Right atrium auricular region (tissue), 2 donors: ENCODE results near the gene C17orf107. TPM values are rescaled to one million over a fixed set of nuclear protein-coding genes. Genes with fewer than 3 reads are reported as not detected.

Source experiments
- DNase-seq: peaks from one replicate; pipeline ENCODE4 v3.0.0-alpha.2; 2019; ENCODE audit warnings: low spot score
- H3K27ac ChIP-seq, 2 donors: fragments of 200-600 bp; sonication (generic); 1 replicate in 1 of 2; 2 replicates in 1 of 2; pipeline ENCODE4 v1.5.1; 2016 to 2019
- H3K27me3 ChIP-seq, 2 donors: fragments of 200-600 bp; sonication (generic); one replicate each; pipeline versions ENCODE4 v1.5.1 to v1.6.0; 2017 to 2019
- H3K36me3 ChIP-seq: fragments of 200-600 bp; sonication (generic); one replicate; pipeline ENCODE4 v1.5.1; 2016
- H3K4me1 ChIP-seq, 2 donors: fragments of 200-600 bp; sonication (generic); one replicate each; pipeline versions ENCODE4 v1.5.1 to v1.6.0; 2017 to 2019
- H3K4me3 ChIP-seq, 2 donors: fragments of 200-600 bp; sonication (generic); 1 replicate in 1 of 2; 2 replicates in 1 of 2; pipeline ENCODE4 v1.5.1; 2017 to 2019; ENCODE audit warnings: mild to moderate bottlenecking in 1 of 2, moderate library complexity in 1 of 2
- H3K9me3 ChIP-seq, 2 donors: fragments of 200-600 bp; sonication (generic); one replicate each; pipeline ENCODE4 v1.5.1; 2019
- CTCF ChIP-seq, 2 donors: fragments of 200-600 bp; sonication (generic); IDR thresholded peaks; one replicate each; pipeline ENCODE4 v1.5.1; 2019; ENCODE audit warnings: antibody characterized with exemption in 2 of 2
- total RNA-seq, 2 donors: library from RNA; depleted of rRNA; stranded (reverse); fragments of >200 nt; gene quantifications; one replicate each; pipeline ENCODE4 v1.1.0, GENCODE V29; 2016

C17orf107 gene
- total RNA-seq, 2 donors from 2014 or later, result 1.7 to 4.2 TPM

GRCh38 chr17:4937553-4937952, 38.2 kb downstream of the C17orf107 start:
- no peaks in the 10 kb centered on the region for H3K9me3 ChIP-seq
- H3K27me3 ChIP-seq, result no peaks in the 10 kb centered on the region
- H3K27ac ChIP-seq, result peak overlapping the region in 1 of 2 donors; percentile 96
- DNase-seq, result no peak
- peaks cover 28% of the 10 kb centered on the region for H3K36me3 ChIP-seq
- no peak for TF ChIP-seq CTCF (IDR thresholded peaks at IDR 0.05)
- no peak overlapping the region for H3K4me3 ChIP-seq
- peaks cover 3 to 51% of the 10 kb centered on the region in 2 donors for H3K4me1 ChIP-seq

- Histone ChIP-seq H3K4me3 (no peak overlapping the region), H3K9me3 (no peaks in the 10 kb centered on the region), H3K27me3 (no peaks in the 10 kb centered on the region), H3K4me1 (peaks cover 3 to 51% of the 10 kb centered on the region in 2 donors), H3K36me3 (peaks cover 34% of the 10 kb centered on the region), H3K27ac (peak overlapping the region; percentile 92 to 96)
- no peak for TF ChIP-seq CTCF (IDR thresholded peaks at IDR 0.05)
- DNase-seq, result no peak
These were observed 38.7 kb downstream of the C17orf107 start for GRCh38 chr17:4938069-4938491.

GRCh38 chr17:4938688-4939545, 39.6 kb downstream of the C17orf107 start:
- Histone ChIP-seq H3K4me1 (peaks cover 3 to 51% of the 10 kb centered on the region in 2 donors), H3K27ac (peak overlapping the region; percentile 92 to 96), H3K36me3 (peaks cover 41% of the 10 kb centered on the region), H3K27me3 (no peaks in the 10 kb centered on the region), H3K4me3 (peak overlapping the region; percentile 91), H3K9me3 (no peaks in the 10 kb centered on the region)
- no peak for TF ChIP-seq CTCF (IDR thresholded peaks at IDR 0.05)
- DNase-seq, result no peak

GRCh38 chr17:4939546-4939795, 40.1 kb downstream of the C17orf107 start:
- Histone ChIP-seq H3K36me3 (peaks cover 45% of the 10 kb centered on the region), H3K27me3 (no peaks in the 10 kb centered on the region), H3K9me3 (no peaks in the 10 kb centered on the region), H3K4me3 (peak overlapping the region; percentile 91), H3K4me1 (peaks cover 3 to 51% of the 10 kb centered on the region in 2 donors), H3K27ac (peak overlapping the region; percentile 92 to 96)
- TF ChIP-seq CTCF (IDR thresholded peaks at IDR 0.05), result no peak
- DNase-seq, result no peak

GRCh38 chr17:4939796-4940554, 40.6 kb downstream of the C17orf107 start, which contains the start of the genes RNF167 and SLC25A11:
RNF167 (plus strand) TSS chr17:4940268; CDS start chr17:4940910, 642 bp downstream.
SLC25A11 (minus strand) TSS chr17:4940046; CDS start chr17:4939910, 136 bp downstream.
- H3K4me3 ChIP-seq, result peak within 1 kb of the TSS; percentile 91
- H3K4me1 ChIP-seq, result peaks cover 3 to 54% of the 10 kb centered on the region in 2 donors
- peak; percentile 98 for DNase-seq
- H3K27ac ChIP-seq, result peak within 1 kb of the TSS; percentile 92 to 96
- H3K36me3 ChIP-seq, result peaks cover 49% of the 10 kb centered on the region
- H3K9me3 ChIP-seq, result no peaks in the 10 kb centered on the region
- H3K27me3 ChIP-seq, result no peaks in the 10 kb centered on the region
- peak in 1 of 2 donors; percentile 30 for TF ChIP-seq CTCF (IDR thresholded peaks at IDR 0.05)
